ENCODE measurements around the gene CORO1C.

CORO1C gene

DNA sequence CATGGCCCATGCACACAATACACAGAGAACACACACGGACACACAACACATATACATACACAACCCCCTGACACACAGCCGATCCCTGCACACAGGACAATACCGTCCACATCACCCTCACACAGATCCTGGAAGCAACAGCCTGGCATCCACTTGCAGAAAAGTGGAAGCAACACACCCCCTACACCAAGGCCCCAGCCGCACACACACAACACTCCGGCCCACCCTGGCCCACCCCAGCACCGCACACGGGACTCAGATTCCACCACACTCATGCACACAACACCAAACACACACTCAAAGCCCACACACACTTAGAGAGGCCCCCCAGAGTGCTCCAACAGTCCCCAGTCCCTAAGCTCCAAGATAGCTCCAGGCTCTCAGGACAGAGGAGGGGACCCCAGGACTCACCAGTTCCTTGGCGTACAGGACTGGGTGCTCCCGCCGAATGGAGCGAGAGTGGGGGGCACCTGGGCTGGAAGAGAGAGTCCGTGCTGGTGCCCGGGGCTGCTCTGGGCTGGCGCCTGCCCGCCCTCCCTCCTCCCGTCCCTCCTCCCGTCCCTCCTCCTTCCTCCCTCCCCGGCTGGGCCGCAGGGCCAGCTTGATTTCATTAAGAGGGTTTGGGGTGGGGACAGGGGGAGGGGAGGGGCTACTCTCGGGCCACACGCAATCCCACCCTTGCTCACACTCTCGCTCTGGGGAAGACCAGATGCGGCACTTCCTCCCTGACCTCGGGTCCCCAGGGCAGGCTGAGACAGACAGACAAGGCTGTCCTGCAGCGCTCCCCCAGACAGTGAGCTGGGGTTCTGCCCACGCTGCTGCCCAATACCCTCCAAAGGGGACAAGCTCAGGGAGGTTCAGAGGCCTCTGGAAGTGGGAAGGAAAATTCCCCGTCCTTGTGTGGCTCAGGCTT lies 133.5 kb downstream of the CORO1C start, which contains the start of gene TMEM119:
TSS of gene TMEM119 (minus strand) at position 526 of the 913 bp plus-strand sequence. CDS start 5,701 bp downstream, outside the sequence.
- DNase-seq = no peak

DNA sequence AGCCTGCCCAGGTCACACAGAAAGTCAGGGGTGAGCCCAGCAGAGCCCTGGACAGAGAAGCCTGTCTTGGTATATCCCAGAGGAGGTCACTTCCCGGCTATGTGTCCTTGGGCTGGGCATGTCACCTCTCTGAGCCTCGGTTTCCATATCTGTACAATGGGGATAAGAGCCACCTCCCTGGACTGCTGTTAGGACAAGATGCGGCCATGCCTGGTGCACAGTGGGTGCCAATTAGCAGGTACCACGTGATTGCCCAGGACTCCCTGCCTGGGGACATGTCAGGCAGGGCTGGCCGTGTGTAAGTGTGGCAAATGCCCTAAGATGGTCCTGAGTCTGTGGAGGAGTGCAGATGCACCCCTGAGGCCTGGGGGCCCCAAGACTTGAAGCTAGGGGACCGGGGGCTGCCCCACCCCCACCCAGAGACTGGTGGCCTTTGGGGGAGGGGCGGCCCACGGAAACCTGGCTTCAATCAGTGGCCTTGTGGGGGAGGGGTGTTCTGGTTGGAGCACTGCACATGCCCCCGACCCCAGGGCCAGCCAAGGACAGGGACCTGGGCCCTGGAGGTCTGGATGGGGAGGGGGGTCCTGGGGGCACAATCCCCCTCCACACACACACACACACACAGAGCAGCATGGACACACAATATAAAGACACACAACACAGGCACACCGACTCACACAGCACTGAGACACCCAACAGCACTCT lies 134.3 kb downstream of the CORO1C start:
- DNase-seq = no peak

DNA sequence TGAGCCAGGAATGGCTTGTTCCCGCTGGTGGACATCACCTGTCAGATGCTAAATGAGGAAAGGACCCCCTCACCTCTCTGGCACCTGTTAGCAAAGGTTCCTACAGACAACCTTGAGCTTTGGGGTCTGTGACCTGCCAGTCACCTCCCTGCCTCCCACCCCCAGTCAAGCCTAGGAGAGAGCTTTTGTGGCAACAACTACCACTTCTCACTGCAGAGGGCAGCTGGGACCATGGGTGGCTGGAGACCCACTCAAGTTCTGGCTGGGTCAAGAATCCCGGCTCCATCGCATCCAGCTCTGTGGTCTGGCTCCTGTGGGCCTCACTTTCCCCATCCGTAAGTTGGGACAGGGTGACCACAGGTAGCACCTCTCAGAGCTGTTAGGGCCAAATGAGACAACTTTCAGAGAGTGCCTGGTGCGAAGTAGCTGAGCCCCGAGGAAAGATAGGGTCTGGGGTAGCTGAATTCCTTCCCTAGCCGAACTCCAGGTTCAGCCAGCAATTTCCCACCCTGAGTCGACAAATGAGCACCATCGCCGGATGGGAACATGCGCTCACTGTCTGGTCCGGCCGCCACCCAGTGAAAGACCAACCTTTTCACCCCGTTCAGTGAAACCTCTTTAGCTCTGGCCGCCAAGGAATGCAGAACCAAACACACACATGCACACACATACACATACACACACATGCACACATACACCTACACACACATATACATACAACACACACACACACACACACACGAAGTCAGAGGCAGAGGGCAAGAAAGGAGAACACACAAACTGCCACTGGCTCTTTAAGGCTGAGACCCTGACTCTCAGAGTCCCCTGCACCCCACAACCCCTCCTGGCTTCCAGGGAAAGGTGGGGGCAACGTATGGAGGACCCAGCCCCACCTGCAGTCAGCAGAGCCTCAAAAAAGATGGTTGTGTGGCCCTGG lies 135.3 kb downstream of the CORO1C start:
- no peak for DNase-seq
